GM12891 (cell line): ENCODE results near the gene GJB2.

Experiments
- DNase-seq: peaks from one replicate; pipeline ENCODE4 v3.0.0; 2011; ENCODE audit warnings: low spot score; ENCODE audit not compliant: insufficient read length
- FAIRE-seq: peaks from 2 replicates; lab custom pipeline; 2011; peaks lifted over from hg19 to GRCh38; lab: Jason Lieb, UNC
- PAX5 ChIP-seq: IDR thresholded peaks from 2 replicates; pipeline ENCODE4 v1.6.1; 2011; ENCODE audit warnings: low read length, moderate library complexity, mild to moderate bottlenecking; ENCODE audit not compliant: insufficient read depth, severe bottlenecking
- POLR2A ChIP-seq: IDR thresholded peaks from 2 replicates; pipeline ENCODE4 v1.6.1; 2011; ENCODE audit warnings: low read depth, low read length, control low read depth
- POLR2AphosphoS5 ChIP-seq: IDR thresholded peaks from 2 replicates; pipeline ENCODE4 v1.6.1; 2011; ENCODE audit warnings: low read depth, low read length, control low read depth
- POU2F2 ChIP-seq: IDR thresholded peaks from 2 replicates; pipeline ENCODE4 v1.6.1; 2011; ENCODE audit warnings: low read depth, mild to moderate bottlenecking, control low read depth, low read length, moderate library complexity
- SPI1 ChIP-seq: IDR thresholded peaks from 2 replicates; pipeline ENCODE4 v1.6.1; 2011; ENCODE audit warnings: low read depth, low read length, control low read depth
- TAF1 ChIP-seq: IDR thresholded peaks from 2 replicates; pipeline ENCODE4 v1.6.1; 2011; ENCODE audit warnings: low read depth, low read length, control low read depth

GJB2 gene

GRCh38 chr13:20185366-20186056, 7.2 kb downstream of the GJB2 start:
- FAIRE-seq, result no peak
- TF ChIP-seq POLR2A (no peak), POLR2AphosphoS5 (no peak), SPI1 (no peak), PAX5 (no peak), TAF1 (no peak), POU2F2 (no peak)
- no peak for DNase-seq

GRCh38 chr13:20182231-20182846, 10.4 kb downstream of the GJB2 start:
- DNase-seq (peak; percentile 60), FAIRE-seq (peak; percentile 88)
- TF ChIP-seq SPI1, result no peak
- TF ChIP-seq TAF1, result no peak
- no peak for TF ChIP-seq PAX5
- TF ChIP-seq POU2F2, result no peak

GRCh38 chr13:20181188-20181587, 11.6 kb downstream of the GJB2 start:
- DNase-seq (no peak), FAIRE-seq (no peak)
- no peak for TF ChIP-seq POLR2AphosphoS5
- no peak for TF ChIP-seq SPI1
- no peak for TF ChIP-seq POU2F2
- TF ChIP-seq POLR2A, result no peak
- TF ChIP-seq PAX5, result no peak
- no peak for TF ChIP-seq TAF1

- TF ChIP-seq SPI1, result no peak
- no peak for TF ChIP-seq POLR2A
- TF ChIP-seq TAF1, result no peak
- no peak for TF ChIP-seq POU2F2
- TF ChIP-seq POLR2AphosphoS5, result no peak
- no peak for TF ChIP-seq PAX5
- no peak for FAIRE-seq
- no peak for DNase-seq
These were observed 14.6 kb downstream of the GJB2 start for GRCh38 chr13:20178156-20178555.

DNA sequence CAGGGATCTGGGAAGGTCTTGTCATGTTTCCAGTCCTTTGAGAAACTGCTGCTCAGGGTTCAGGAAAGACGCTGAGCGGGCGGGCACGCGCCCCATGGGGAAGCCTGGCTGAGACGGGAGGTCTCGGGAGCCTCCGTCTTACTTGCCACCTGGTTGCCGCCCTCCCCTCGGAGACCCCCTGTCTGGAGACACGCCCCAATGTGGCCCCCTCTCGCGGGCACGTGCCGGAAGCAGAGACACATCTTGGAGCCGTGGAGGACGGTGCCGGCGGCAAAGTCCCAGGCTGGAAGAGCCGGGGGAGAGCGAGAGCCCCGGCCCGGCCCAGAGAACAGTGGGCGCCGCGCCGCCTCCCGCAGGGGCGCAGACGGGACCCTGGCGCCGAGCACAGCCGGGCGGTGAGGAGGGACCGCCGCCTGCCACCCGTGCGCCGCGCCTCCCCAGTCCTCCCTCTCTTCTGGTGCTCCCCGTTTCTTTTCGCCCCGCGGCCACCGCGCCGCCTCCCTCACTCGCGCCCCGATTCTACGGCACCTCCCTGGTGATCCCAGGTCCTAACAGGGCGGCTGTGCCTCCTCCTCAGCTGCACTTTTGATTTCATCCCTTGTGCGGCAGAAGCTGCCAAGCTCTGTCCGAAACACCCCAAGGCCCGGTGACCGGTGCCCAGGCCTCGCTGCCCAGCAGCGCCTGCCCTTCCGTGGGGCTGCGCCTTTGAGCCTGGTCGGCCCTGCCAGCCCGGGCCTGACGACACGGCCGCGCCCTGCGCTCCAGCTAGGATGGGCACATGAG, 15.5 kb downstream of the GJB2 start:
- no peak for DNase-seq
- no peak for TF ChIP-seq POLR2A
- no peak for TF ChIP-seq POU2F2
- TF ChIP-seq POLR2AphosphoS5, result no peak
- no peak for TF ChIP-seq SPI1
- no peak for FAIRE-seq

DNA sequence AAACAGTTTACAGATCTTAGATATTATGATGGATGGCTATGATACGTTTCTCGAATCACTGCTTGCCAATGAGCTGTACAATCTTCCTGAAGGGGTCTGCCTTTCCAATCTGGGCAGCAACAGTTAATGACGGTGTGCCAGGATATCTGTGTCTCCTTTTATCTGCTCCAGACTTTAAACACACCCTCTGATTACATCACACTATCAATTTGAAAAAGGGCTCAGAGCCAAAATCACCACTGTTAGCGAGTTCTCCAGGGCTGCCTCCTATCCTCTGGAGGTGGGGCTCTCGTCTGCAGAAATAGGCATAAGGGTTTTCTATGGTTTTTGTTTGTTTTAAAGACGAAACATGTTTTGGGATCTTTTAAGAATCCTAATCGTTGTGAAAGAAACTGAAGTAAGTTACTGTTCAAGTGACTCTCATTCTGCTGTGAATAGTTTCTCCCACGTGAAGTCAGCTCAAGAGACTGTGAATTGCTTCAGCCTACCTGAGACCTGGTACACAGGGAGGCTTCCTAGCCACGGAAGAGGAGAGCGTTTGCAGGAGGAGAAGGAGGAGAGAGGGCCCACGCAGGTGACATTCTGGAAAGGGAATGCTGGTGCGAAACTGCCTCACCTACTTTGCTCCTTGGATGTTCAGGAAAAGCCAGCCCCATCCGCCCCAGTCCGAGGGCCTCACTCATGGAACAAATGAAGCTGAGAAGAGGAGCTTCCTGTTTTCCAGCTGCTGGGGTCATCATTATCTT, 16.7 kb downstream of the GJB2 start:
- DNase-seq, result no peak
- TF ChIP-seq SPI1, result no peak
- no peak for TF ChIP-seq TAF1
- TF ChIP-seq POLR2A, result no peak
- no peak for TF ChIP-seq POU2F2
- TF ChIP-seq PAX5, result no peak
- TF ChIP-seq POLR2AphosphoS5, result no peak
- no peak for FAIRE-seq

DNA sequence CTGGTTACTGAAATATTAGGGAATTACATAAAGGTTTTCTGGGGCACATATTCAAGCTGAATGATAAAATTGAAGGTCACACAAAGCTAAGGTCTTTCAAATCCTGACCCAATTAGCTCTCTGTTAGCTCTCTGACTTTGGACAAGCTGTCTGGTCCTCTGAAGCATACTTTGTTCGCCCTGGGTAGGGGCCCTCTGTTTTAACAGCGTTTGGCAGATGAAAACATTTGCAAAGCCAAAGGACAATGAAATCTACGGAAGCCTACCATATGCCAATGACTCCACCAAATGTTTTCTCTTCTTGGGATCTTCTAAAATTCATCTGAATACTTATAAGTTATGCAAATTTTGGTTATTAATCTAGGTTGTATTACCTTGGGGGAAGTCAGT, 17.3 kb downstream of the GJB2 start:
- DNase-seq, result no peak
- TF ChIP-seq PAX5, result no peak
- no peak for TF ChIP-seq SPI1
- no peak for TF ChIP-seq TAF1
- TF ChIP-seq POLR2AphosphoS5, result no peak
- no peak for TF ChIP-seq POU2F2
- no peak for TF ChIP-seq POLR2A
- FAIRE-seq, result no peak

DNA sequence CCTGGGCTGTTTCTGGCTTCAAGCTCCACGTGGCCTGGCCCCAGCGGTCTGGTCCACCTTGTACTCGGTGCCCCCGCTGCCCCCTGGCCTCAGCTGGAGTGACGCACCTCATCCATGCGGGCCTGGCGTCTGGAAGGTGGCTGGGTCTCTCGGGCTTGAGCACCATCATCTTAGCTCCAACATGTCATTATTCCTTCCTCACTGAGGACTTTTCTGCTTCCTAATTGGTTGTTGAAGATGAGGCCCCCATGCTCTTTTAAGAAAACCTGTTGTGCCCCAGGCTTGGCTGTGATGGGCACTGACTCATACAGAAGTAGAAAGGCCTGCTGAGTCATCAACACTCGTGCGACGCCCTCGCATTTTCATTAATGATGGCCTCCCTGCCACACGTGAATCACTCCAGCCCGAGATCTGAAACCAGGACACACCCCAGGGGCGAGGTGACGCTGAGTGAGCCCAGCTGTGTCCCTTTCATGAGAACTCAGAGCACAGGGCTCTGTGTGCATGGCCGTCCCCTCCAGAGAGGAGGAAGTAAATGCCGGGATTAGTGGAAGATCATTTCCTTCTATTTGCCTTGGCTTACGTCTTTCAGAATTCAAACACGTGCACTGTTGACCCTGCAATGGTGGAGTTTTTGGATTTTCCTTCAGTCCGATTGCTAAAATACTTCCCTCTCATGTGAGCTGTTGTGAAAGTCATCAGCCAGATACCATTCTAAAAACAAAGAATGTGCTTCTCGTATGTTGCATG, 17.9 kb downstream of the GJB2 start:
- TF ChIP-seq POU2F2, result no peak
- TF ChIP-seq PAX5, result no peak
- no peak for TF ChIP-seq POLR2A
- no peak for TF ChIP-seq TAF1
- no peak for TF ChIP-seq POLR2AphosphoS5
- no peak for TF ChIP-seq SPI1
- DNase-seq (peak; percentile 65), FAIRE-seq (peak; percentile 89)

DNA sequence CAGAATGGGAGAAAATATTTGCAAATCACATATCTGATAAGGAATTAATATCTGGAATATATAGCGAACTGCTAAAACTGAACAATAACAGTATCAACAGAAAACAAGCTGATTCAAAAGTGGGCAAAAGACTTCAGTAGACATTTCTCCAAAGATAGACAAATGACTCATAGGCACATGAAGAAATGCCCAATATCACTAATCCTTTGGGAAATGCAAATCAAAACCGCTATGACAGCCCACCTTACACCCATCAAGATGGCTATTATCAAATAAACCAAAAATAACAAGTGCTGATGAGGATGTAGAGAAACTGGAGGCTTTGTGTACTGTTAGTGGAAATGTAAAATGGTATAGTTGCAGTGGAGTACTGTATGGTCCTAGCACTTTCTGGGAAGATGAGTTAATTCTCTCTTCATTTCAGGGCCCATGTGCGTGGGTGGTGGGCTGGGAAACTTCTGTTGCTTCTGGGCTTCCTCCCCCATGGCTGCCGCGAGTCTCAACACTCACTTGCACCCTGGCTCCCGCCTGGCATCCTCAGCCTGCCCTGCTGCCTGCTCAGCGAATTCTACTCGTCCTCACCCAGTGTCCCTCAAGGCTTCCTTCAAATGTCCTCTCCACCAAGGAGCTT, 19.5 kb downstream of the GJB2 start:
- no peak for DNase-seq
- no peak for FAIRE-seq
- TF ChIP-seq POLR2A (no peak), POU2F2 (no peak), SPI1 (no peak), TAF1 (no peak)
